HG02970 (cell line): ENCODE data around the gene SART3.
A peak's percentile ranks its signal among the peaks of the same experiment; 100 is the strongest.
"Not testable (repeated sequence)": the region's sequence is repeated elsewhere in the genome, so short reads cannot be mapped to it uniquely, and the experiment has no call there.

ENCODE experiments used
- ATAC-seq: cut with Tn5 transposase; IDR thresholded peaks from one replicate; pipeline ENCODE4 v1.9.1; 2021; ENCODE audit warnings: mild to moderate bottlenecking, moderate library complexity, moderate number of reproducible peaks; ENCODE audit not compliant: unreplicated experiment, low FRiP score

The SART3 gene

DNA sequence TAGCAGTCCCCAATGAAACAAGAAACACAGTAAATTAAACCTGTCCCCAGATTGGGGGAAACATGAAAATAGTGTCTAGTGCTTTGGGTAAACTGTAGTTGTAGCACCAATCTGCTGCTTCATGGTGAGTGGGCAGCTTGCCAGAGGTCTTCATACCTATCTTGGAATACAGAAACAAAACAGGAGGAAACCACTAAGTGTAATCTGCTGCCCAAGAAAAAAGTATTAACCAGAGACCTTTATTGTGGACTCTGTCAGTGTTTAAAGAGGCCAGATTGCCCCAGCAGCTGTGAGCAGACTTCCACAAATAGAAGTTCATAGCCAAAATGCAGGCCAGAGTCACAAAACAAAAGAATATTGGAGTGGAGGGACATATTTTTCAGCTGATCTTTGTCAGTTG lies 3.8 kb upstream of the SART3 start:
- no peak for ATAC-seq

- ATAC-seq, result no peak
Measured at GRCh38 chr12:108563804-108564151, 2.8 kb upstream of the SART3 start.

DNA sequence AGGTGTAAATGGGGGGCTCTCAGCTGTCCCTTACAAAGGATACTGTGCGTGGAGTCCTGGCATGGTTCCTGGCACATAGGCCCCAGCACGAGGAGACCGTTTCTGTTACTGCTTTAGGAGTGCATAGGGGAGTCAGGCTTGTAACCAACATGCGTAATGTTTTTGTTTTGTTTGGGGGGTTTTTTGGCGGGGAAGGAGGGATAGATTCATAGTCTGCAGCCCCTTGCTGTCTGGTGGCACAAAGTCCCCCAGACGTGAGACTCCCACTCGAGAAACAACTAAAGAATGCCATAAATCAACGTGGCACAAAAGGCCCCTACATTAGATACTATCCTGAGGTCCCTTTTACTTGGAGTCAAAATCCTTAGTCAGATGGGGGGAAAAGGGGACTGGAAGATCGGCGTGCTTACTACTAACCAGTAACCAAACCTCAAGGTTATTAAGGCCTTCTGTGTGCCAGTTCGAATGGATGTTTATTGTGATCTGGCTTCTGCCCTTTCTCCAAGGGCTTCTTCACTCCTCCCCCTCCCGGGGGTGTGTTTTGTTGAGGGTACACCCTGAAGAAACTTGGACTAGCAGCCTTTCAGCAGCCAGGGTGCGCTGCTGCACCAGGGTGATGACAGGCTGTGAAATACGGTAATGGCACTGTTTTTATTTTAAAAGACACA lies 2.3 kb upstream of the SART3 start:
- ATAC-seq, result peak; percentile 22

- peak; percentile 70 for ATAC-seq
Measured at GRCh38 chr12:108562348-108563135, 1.6 kb upstream of the SART3 start, which contains the start of gene ISCU. Gene ISCU, plus strand, starts transcription at chr12:108562596. Its CDS starts 27 bp downstream, at chr12:108562623.

DNA sequence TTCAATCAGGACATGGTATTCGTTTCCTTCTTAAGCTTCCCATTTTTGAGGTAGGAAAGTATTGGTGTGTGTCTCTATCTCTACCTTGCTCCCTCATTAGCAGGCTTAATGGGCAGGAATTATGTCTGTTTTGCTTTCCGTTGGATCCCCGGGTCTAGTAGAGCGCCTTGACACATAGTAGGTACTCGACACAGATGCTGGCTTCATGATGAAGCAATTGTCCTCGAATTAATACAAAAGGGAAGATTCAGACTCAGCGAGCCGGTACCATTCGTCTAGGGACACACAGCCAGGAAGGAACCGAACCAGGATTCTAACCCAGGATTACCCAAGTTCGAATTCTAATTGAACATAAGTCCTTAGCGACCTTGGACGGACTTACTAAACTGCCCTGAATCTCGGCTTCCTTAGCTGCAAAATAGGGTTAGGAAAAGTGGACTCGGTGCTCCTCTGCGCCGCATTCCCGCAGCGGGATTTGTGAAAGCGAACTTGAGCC lies 927 bp upstream of the SART3 start:
- no peak for ATAC-seq

DNA sequence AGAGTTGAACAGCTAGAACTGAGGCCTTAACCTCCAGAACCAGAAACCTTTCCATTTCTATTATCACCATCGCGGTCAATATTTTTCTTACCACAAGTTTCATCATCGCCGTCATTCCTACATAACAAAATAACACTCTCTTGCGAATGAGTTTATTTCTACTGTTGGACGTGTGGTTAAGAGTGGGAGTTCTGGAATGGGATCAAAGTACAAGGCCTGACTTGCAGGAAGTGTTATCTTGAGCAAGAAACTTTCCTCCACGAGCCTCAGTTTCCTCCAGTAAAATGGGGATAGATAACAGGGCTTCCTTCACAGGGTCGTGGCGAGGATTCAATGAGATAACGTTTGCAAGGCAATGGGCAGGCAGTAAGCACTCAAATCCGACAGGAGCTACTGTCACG lies 652 bp downstream of the SART3 start:
- no peak for ATAC-seq

DNA sequence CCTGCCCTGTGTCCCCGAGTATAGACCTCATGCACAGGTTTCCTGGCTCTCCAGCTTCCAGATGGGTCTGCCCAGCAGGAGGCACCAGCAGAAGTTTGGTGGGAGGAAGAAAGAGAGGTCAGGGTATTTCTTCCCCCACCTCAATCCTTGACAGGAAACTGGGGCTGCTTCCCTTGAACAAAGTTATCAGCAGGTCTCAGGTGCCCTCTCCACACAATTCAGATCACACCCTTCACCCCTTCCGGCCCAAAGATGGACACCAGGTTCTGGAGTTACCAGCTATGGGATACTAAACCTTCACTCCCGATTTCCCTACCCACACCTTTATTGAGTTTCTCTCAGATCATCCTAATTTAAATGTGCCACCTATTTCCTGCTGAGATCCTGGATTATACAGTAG lies 1.2 kb downstream of the SART3 start:
- no peak for ATAC-seq

DNA sequence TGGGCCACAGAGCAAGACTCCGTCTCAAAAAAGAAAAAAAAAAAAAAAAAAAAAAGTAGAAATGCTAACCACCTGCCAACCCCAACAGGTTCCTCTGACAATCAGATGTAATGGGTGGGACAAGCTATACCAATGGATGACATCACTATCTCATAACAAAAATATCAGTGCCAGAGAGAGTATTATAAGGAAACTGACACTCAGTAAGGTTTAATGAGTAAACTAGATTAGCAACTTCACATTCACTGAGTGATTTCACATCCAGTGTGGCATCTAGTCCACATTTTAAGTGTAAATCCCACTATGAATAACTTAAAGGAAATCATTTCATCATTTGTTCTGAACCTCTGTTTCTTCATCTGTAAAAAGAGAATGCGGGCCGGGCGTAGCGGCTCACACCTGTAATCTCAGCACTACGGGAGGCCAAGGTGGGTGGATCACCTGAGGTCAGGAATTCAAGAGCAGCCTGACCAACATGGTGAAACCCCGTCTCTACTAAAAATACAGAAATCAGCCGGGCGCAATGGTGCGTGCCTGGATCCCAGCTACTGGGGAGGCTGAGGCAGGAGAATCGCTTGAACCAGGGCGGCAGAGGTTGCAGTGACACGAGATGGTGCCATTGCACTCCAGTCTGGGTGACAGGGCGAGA lies 1.8 kb downstream of the SART3 start:
- no peak for ATAC-seq

- not testable (repeated sequence) for ATAC-seq
Measured at GRCh38 chr12:108555383-108555782, 5.6 kb downstream of the SART3 start.

GRCh38 chr12:108553799-108554198 lies 7.2 kb downstream of the SART3 start:
- no peak for ATAC-seq

DNA sequence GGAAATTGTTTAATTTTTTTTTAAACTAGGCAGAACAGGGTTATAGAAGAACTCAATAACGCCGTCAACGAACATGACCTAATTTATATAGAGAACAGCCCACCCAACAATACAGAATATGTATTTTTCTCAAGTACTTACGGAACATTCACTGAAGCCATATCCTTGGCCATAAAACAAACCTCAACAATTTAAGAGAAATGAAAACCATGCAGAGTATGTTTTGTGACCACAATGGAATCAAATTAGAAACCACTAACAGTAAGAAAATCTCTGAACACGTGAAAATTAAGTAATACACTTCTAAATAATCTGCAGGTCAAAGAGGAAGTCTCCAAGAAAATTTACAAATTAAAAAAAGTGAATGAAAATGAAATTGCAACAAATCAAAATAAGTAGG lies 9.4 kb downstream of the SART3 start:
- no peak for ATAC-seq

DNA sequence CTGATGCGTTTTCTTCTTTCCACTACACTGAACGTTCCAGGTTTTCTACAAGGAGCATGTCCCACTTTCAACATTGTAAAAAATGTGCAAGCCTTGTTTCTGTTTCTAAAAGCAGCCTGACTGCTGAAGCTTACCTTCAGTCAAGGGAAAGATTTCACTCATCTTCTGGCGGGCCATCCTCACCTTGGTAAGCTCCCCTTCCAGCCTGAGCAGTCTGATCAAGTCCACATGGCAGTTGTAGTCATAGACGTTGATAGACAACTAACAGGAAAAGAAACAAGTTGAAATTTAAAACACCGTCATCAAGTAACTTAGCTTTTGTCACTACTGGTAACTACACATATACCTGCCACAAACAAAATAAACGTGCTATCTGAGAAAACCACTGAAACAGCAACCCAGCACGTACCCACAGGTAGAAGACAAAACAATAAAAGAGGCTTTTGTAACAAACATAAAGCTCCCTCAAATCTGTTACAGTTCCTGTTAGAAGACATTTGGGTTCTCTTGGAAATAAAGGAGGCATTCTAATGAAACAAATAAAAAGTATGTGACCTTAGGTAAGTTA lies 11.9 kb downstream of the SART3 start:
- ATAC-seq, result no peak

- ATAC-seq, result no peak
Measured at GRCh38 chr12:108547686-108548085, 13.3 kb downstream of the SART3 start.

GRCh38 chr12:108543652-108544051 lies 17.3 kb downstream of the SART3 start:
- no peak for ATAC-seq

- ATAC-seq, result no peak
Measured at GRCh38 chr12:108542320-108542719, 18.7 kb downstream of the SART3 start.

GRCh38 chr12:108538616-108539195 lies 22.3 kb downstream of the SART3 start:
- ATAC-seq, result no peak

DNA sequence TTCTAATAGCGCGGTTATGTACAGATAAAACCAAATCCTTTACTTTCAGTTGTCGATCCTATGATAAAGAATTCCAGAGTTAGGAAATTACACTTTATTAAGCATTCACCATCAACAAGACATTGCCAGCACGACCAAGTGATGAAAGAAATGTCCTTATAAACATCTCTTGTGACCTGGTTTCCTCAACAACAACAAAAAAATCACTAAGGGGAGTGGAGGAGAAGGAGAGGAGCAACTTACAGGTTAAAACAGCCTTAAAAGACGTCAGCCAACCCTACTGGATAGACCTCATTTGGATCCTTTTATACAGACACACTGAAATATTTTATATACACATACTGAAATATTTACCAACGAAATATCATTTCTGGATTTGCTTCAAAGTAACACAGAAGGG lies 22.8 kb downstream of the SART3 start:
- no peak for ATAC-seq

GRCh38 chr12:108531929-108532848 lies 28.8 kb downstream of the SART3 start:
- no peak for ATAC-seq

DNA sequence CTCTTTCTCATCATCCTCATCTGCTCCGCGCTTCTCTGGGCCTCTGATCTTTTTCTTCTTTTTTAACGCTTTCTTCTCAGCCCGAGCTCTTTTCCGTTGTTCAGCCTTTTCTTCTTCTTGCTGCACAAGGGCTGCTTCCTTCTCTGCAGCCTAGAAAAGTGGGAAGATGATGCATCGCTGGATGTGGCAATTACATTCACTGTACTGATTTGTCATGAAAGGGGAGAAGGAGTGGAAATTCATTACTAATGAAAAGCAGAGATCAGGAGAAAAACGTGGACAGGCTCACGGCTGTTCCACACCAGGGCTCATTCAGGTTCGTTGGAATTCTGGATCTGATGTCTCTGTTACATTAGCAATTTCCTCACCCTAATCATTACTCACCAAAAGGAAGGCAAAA lies 30.8 kb downstream of the SART3 start:
- ATAC-seq, result no peak

- no peak for ATAC-seq
Measured at GRCh38 chr12:108527166-108527496, 33.8 kb downstream of the SART3 start.
